MCF 10A (cell line): ENCODE results near the gene MPZL1. TPM values are rescaled to one million over a fixed set of nuclear protein-coding genes. Genes with fewer than 3 reads are reported as not detected.

ENCODE experiments used
- BruUV-seq: library from RNA; stranded (reverse); fragments of 400-500 nt; replicated peaks from 2 replicates; lab custom pipeline; 2021; lab: Mats Ljungman, UMichigan
- CTCF ChIA-PET: fragments of 300-600 bp; sonication (Branson Sonifier 250); formaldehyde crosslinking; extraction: SDS; loops from one replicate; lab custom pipeline; 2021; ENCODE audit warnings: antibody characterized with exemption, inconsistent platforms; lab: Yijun Ruan, JAX
- POLR2A ChIA-PET: fragments of 300-600, 350-650 bp; sonication (Branson Sonifier 250); formaldehyde crosslinking; extraction: SDS; loops from one replicate; lab custom pipeline; 2020; ENCODE audit warnings: antibody characterized with exemption, inconsistent platforms; lab: Yijun Ruan, JAX
- DNase-seq: peaks from one replicate; pipeline ENCODE4 v3.0.0-alpha.2; 2018; ENCODE audit not compliant: unreplicated experiment
- H3K27ac Mint-ChIP-seq: one replicate; pipeline ENCODE4 v1.8.0; 2022; ENCODE audit warnings: mild to moderate bottlenecking, low read depth, mixed read lengths; ENCODE audit not compliant: unreplicated experiment
- H3K27me3 Mint-ChIP-seq: one replicate; pipeline ENCODE4 v1.8.0; 2022; ENCODE audit warnings: mixed read lengths; ENCODE audit not compliant: insufficient read depth, unreplicated experiment
- H3K36me3 Mint-ChIP-seq: one replicate; pipeline ENCODE4 v1.8.0; 2022; ENCODE audit warnings: mild to moderate bottlenecking, moderate library complexity, mixed read lengths; ENCODE audit not compliant: insufficient read depth, unreplicated experiment
- H3K4me1 Mint-ChIP-seq: one replicate; pipeline ENCODE4 v1.8.0; 2022; ENCODE audit warnings: mixed read lengths; ENCODE audit not compliant: insufficient read depth, unreplicated experiment
- H3K4me3 Mint-ChIP-seq: one replicate; pipeline ENCODE4 v1.8.0; 2022; ENCODE audit warnings: mild to moderate bottlenecking, moderate library complexity, mixed read lengths; ENCODE audit not compliant: unreplicated experiment
- H3K9me3 Mint-ChIP-seq: one replicate; pipeline ENCODE4 v1.8.0; 2022; ENCODE audit warnings: mixed read lengths; ENCODE audit not compliant: unreplicated experiment
- CTCF ChIP-seq: fragments of 200-600 bp; IDR thresholded peaks from one replicate; pipeline ENCODE4 v1.8.0; 2022; ENCODE audit warnings: antibody characterized with exemption, mild to moderate bottlenecking; ENCODE audit not compliant: unreplicated experiment
- intact Hi-C: fragments of 100-400 bp; cut with micrococcal nuclease; formaldehyde crosslinking; loops from 2 replicates; pipeline ENCODE4 v1.14.1; 2022
- total RNA-seq: library from RNA; stranded (reverse); gene quantifications from 2 replicates; pipeline ENCODE4 v1.2.3, GENCODE V29; 2022

The MPZL1 gene
- total RNA-seq, 1 experiment from 2014 or later = 169 TPM

- H3K27me3 Mint-ChIP-seq = peaks cover 21% of the 10 kb centered on the region
- POLR2A ChIA-PET = interaction anchor here (0.6 to 2.2 kb wide), 11 partner anchors 9 to 519 kb away, joined by 3 to 8 read pairs (median 3); partner anchors contain the start of gene SFT2D2
- H3K27ac Mint-ChIP-seq = no peak overlapping the region
Measured at GRCh38 chr1:167706931-167707877, 14.6 kb upstream of the MPZL1 start.

GRCh38 chr1:167707942-167708341 is 13.8 kb upstream of the MPZL1 start:
- CTCF ChIA-PET = interaction anchor here (0.6 to 6.2 kb wide), 21 partner anchors 10 to 306 kb away, joined by 3 to 49 read pairs (median 4); no protein-coding TSS in a partner anchor
- H3K27me3 Mint-ChIP-seq = peaks cover 16% of the 10 kb centered on the region
- POLR2A ChIA-PET = interaction anchor here (0.6 to 2.2 kb wide), 12 partner anchors 10 to 518 kb away, joined by 3 to 8 read pairs (median 4); partner anchors contain the start of genes CREG1 and SFT2D2
- no peaks in the 10 kb centered on the region for H3K36me3 Mint-ChIP-seq
- H3K27ac Mint-ChIP-seq = no peak overlapping the region
- BruUV-seq = no TSS peak
- TF ChIP-seq CTCF = no peak
- intact Hi-C loops = no loop called here
- DNase-seq = peak; percentile 66
- H3K4me3 Mint-ChIP-seq = no peak overlapping the region
- no peaks in the 10 kb centered on the region for H3K4me1 Mint-ChIP-seq
- no peaks in the 10 kb centered on the region for H3K9me3 Mint-ChIP-seq

More at GRCh38 chr1:167706931-167707877, 14.6 kb upstream of the MPZL1 start:
- no peak for TF ChIP-seq CTCF
- no peak overlapping the region for H3K4me3 Mint-ChIP-seq
- no TSS peak for BruUV-seq
- DNase-seq = no peak
- no peaks in the 10 kb centered on the region for H3K4me1 Mint-ChIP-seq
- H3K9me3 Mint-ChIP-seq = no peaks in the 10 kb centered on the region
- CTCF ChIA-PET = interaction anchor here (0.6 to 6.2 kb wide), 20 partner anchors 8 to 305 kb away, joined by 3 to 49 read pairs (median 5); no protein-coding TSS in a partner anchor
- intact Hi-C loops = no loop called here
- no peaks in the 10 kb centered on the region for H3K36me3 Mint-ChIP-seq

GRCh38 chr1:167708940-167709389 is 12.8 kb upstream of the MPZL1 start:
- no peak for TF ChIP-seq CTCF
- CTCF ChIA-PET = interaction anchor here (0.5 to 6.2 kb wide), 11 partner anchors 8 to 308 kb away, joined by 3 to 49 read pairs (median 5); no protein-coding TSS in a partner anchor

GRCh38 chr1:167710836-167711235 is 10.9 kb upstream of the MPZL1 start:
- TF ChIP-seq CTCF = no peak
- intact Hi-C loops = no loop called here
- CTCF ChIA-PET = interaction anchor here (0.6 to 1.6 kb wide), 2 partner anchors 53 to 110 kb away, joined by 3 to 8 read pairs; no protein-coding TSS in a partner anchor
- H3K27me3 Mint-ChIP-seq = no peaks in the 10 kb centered on the region
- H3K4me1 Mint-ChIP-seq = peaks cover 10% of the 10 kb centered on the region
- peaks cover 19% of the 10 kb centered on the region for H3K36me3 Mint-ChIP-seq
- BruUV-seq = no TSS peak
- H3K27ac Mint-ChIP-seq = no peak overlapping the region
- H3K4me3 Mint-ChIP-seq = no peak overlapping the region
- H3K9me3 Mint-ChIP-seq = no peaks in the 10 kb centered on the region
- DNase-seq = no peak
- POLR2A ChIA-PET = no interaction called here

More at GRCh38 chr1:167708940-167709389, 12.8 kb upstream of the MPZL1 start:
- POLR2A ChIA-PET = interaction anchor here (0.9 to 2.2 kb wide), 3 partner anchors 11 to 156 kb away, joined by 3 to 8 read pairs (median 5); partner anchors contain the start of gene CREG1
- no peak for DNase-seq
- Mint-ChIP-seq H3K27ac (no peak overlapping the region), H3K4me1 (peaks cover 8% of the 10 kb centered on the region), H3K36me3 (peaks cover under 1% of the 10 kb centered on the region), H3K4me3 (no peak overlapping the region), H3K9me3 (no peaks in the 10 kb centered on the region), H3K27me3 (peaks cover 6% of the 10 kb centered on the region)
- no TSS peak for BruUV-seq
- intact Hi-C loops = no loop called here
